Astrocyte of the cerebellum (primary cell): Measurements from ENCODE around the gene EFNB1.

ENCODE experiments used
- DNase-seq: peaks from one replicate; pipeline ENCODE4 v3.0.0-alpha.2; 2011; ENCODE audit warnings: low read depth
- H3K4me3 ChIP-seq: 2 replicates; pipeline ENCODE4 v1.5.1; 2011; ENCODE audit warnings: mild to moderate bottlenecking, low read depth, low read length, moderate library complexity
- CTCF ChIP-seq: IDR thresholded peaks from 2 replicates; pipeline ENCODE4 v1.5.1; 2012; ENCODE audit warnings: low read length, low read depth, moderate library complexity, mild to moderate bottlenecking; ENCODE audit errors: missing control alignments
- in situ Hi-C: cut with HindIII; loops from 2 replicates; pipeline ENCODE4 v1.10.0; 2017; ENCODE audit warnings: low sequenced_read_pairs

The EFNB1 gene

GRCh38 chrX:68878977-68879645, 50.3 kb downstream of the EFNB1 start:
- TF ChIP-seq CTCF = no peak
- no peak overlapping the region for H3K4me3 ChIP-seq
- DNase-seq = no peak
- in situ Hi-C loops = no loop called here

- in situ Hi-C loops = no loop called here
- no peak overlapping the region for H3K4me3 ChIP-seq
- DNase-seq = no peak
- no peak for TF ChIP-seq CTCF
Measured at GRCh38 chrX:68880846-68881552, 52.2 kb downstream of the EFNB1 start.

- DNase-seq = no peak
- in situ Hi-C loops = no loop called here
- no peak for TF ChIP-seq CTCF
Measured at GRCh38 chrX:68881911-68882310, 53.1 kb downstream of the EFNB1 start.

GRCh38 chrX:68883800-68884199, 55.0 kb downstream of the EFNB1 start:
- H3K4me3 ChIP-seq = no peak overlapping the region
- DNase-seq = no peak
- TF ChIP-seq CTCF = no peak
- in situ Hi-C loops = no loop called here

More at GRCh38 chrX:68881911-68882310, 53.1 kb downstream of the EFNB1 start:
- no peak overlapping the region for H3K4me3 ChIP-seq

GRCh38 chrX:68889249-68889648, 60.4 kb downstream of the EFNB1 start:
- H3K4me3 ChIP-seq = no peak overlapping the region
- DNase-seq = no peak
- in situ Hi-C loops = no loop called here
- no peak for TF ChIP-seq CTCF
